ENCODE measurements around the gene ART4.

The ART4 gene

GRCh38 chr12:14843425-14843887, at the start of gene ART4:
Gene ART4 (minus strand): TSS chr12:14843526. CDS start chr12:14843113, 413 bp downstream.
- no peak for DNase-seq

GRCh38 chr12:14892726-14893505, 49.6 kb upstream of the ART4 start:
- peak; percentile 4 for DNase-seq

GRCh38 chr12:14890701-14891100, 47.4 kb upstream of the ART4 start:
- DNase-seq: no peak

- no peak for DNase-seq
These were observed 42.9 kb upstream of the ART4 start for GRCh38 chr12:14886271-14886670.

- no peak for DNase-seq
These were observed 42.4 kb upstream of the ART4 start, which contains the start of gene MGP for GRCh38 chr12:14885718-14886221. Gene MGP (minus strand): TSS chr12:14885854. CDS start chr12:14885791, 63 bp downstream.

GRCh38 chr12:14884458-14884878, 41.1 kb upstream of the ART4 start:
- DNase-seq: peak; percentile 93

GRCh38 chr12:14883686-14884085, 40.4 kb upstream of the ART4 start:
- no peak for DNase-seq

- peak; percentile 61 for DNase-seq
These were observed 37.6 kb upstream of the ART4 start for GRCh38 chr12:14880890-14881453.

GRCh38 chr12:14879222-14879933, 36.1 kb upstream of the ART4 start:
- DNase-seq: no peak

- no peak for DNase-seq
These were observed 35.2 kb upstream of the ART4 start for GRCh38 chr12:14878488-14878887.

GRCh38 chr12:14876833-14877232, 33.5 kb upstream of the ART4 start:
- DNase-seq: no peak

- no peak for DNase-seq
These were observed 31.6 kb upstream of the ART4 start for GRCh38 chr12:14874882-14875281.

GRCh38 chr12:14873440-14874185, 30.3 kb upstream of the ART4 start:
- peak; percentile 71 for DNase-seq

GRCh38 chr12:14871886-14872285, 28.6 kb upstream of the ART4 start:
- no peak for DNase-seq

GRCh38 chr12:14871247-14871646, 27.9 kb upstream of the ART4 start:
- no peak for DNase-seq

- DNase-seq: no peak
These were observed 25.7 kb upstream of the ART4 start for GRCh38 chr12:14868916-14869506.

GRCh38 chr12:14860490-14860889, 17.2 kb upstream of the ART4 start:
- DNase-seq: no peak

- no peak for DNase-seq
These were observed 15.2 kb upstream of the ART4 start for GRCh38 chr12:14858513-14858912.

GRCh38 chr12:14854586-14855183, 11.4 kb upstream of the ART4 start:
- DNase-seq: peak; percentile 58

- DNase-seq: no peak
These were observed 10.6 kb upstream of the ART4 start for GRCh38 chr12:14853961-14854360.

GRCh38 chr12:14852880-14853279, 9.6 kb upstream of the ART4 start:
- DNase-seq: no peak

All from MV-4-11 (cell line).